Measurements from ENCODE around the gene IKZF5.

IKZF5 gene

DNA sequence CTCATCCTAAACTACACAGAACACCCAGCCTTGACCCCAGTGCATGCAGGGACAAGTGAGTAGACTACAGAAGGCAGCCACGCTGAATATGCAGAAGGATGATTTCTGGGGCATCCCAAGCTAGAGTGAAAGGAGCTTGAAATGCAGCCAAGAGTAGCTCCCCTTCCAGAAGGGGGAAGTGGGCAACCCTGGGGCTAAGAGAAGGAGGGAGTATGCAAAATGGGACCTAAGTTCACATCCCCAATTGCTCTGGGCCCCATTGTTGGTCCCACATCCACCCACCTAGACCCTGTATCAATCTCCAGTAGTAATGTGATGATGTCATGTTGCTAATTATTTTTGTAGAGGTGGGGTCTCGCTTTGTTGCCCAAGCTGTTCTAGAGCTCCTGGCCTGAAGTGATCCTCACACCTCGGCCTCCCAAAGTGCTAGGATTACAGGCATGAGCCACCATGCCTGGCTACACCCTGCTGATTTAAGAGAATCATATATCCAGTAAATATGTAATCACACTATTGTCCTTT is 34.0 kb downstream of the IKZF5 start:
- DNase-seq (ENCODE audit: low spot score) = no peak
- TF ChIP-seq CTCF (IDR thresholded peaks at IDR 0.05; ENCODE audit: extremely low read depth, insufficient read depth, missing control alignments) = no peak
- in situ Hi-C loops (cut with MboI; ENCODE audit: low pct_unique_long_range_greater_than_20kb, low sequenced_read_pairs, unreplicated experiment) = no loop called here

- no peak for TF ChIP-seq CTCF (IDR thresholded peaks at IDR 0.05; ENCODE audit: extremely low read depth, insufficient read depth, missing control alignments)
- DNase-seq (ENCODE audit: low spot score) = no peak
- in situ Hi-C loops (cut with MboI; ENCODE audit: low pct_unique_long_range_greater_than_20kb, low sequenced_read_pairs, unreplicated experiment) = no loop called here
Measured at GRCh38 chr10:122974023-122974422, 34.6 kb downstream of the IKZF5 start.

GRCh38 chr10:122968698-122969097 is 39.9 kb downstream of the IKZF5 start:
- in situ Hi-C loops (cut with MboI; ENCODE audit: low pct_unique_long_range_greater_than_20kb, low sequenced_read_pairs, unreplicated experiment) = no loop called here
- TF ChIP-seq CTCF (IDR thresholded peaks at IDR 0.05; ENCODE audit: extremely low read depth, insufficient read depth, missing control alignments) = no peak
- DNase-seq (ENCODE audit: low spot score) = no peak

DNA sequence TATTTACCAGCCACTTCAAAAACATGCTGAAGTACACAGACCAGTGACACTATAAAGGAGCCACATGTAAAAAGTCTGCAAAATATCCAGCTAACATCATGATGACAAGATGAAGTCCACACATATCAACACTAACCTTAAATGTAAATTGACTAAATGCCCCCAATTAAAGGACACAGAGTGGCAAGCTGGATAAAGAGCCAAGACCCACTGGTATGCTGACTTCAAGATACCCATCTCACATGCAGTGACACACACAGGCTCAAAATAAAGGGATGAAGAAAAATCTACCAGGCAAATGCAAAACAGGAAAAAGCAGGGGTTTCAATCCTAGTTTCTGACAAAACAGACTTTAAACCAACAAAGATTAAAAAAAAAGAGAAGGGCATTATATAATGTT is 41.7 kb downstream of the IKZF5 start:
- in situ Hi-C loops (cut with MboI; ENCODE audit: low pct_unique_long_range_greater_than_20kb, low sequenced_read_pairs, unreplicated experiment) = no loop called here
- TF ChIP-seq CTCF (IDR thresholded peaks at IDR 0.05; ENCODE audit: extremely low read depth, insufficient read depth, missing control alignments) = no peak
- no peak for DNase-seq (ENCODE audit: low spot score)

DNA sequence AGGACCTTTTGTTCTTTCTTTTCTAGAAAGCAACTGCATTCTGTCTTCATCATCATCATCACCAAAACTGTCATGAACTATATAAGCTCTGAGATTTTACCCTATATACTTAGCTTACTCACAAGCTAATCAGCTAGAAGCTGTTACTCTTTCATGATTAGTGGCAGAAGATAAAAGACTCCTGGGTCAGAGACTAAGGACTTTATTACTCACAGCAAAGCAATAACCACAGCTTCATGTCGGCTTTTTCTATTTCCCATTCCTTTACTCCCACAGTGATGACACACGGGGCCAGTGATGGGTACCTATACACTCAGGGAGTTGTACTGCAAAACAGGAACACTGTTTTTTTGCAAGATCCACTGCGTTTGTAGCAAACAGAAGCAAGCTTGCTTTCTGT is 46.2 kb downstream of the IKZF5 start:
- TF ChIP-seq CTCF (IDR thresholded peaks at IDR 0.05; ENCODE audit: extremely low read depth, insufficient read depth, missing control alignments) = no peak
- no peak for DNase-seq (ENCODE audit: low spot score)
- in situ Hi-C loops (cut with MboI; ENCODE audit: low pct_unique_long_range_greater_than_20kb, low sequenced_read_pairs, unreplicated experiment) = no loop called here

GRCh38 chr10:122957474-122957873 is 51.1 kb downstream of the IKZF5 start:
- TF ChIP-seq CTCF (IDR thresholded peaks at IDR 0.05; ENCODE audit: extremely low read depth, insufficient read depth, missing control alignments) = no peak
- DNase-seq (ENCODE audit: low spot score) = no peak
- in situ Hi-C loops (cut with MboI; ENCODE audit: low pct_unique_long_range_greater_than_20kb, low sequenced_read_pairs, unreplicated experiment) = no loop called here

DNA sequence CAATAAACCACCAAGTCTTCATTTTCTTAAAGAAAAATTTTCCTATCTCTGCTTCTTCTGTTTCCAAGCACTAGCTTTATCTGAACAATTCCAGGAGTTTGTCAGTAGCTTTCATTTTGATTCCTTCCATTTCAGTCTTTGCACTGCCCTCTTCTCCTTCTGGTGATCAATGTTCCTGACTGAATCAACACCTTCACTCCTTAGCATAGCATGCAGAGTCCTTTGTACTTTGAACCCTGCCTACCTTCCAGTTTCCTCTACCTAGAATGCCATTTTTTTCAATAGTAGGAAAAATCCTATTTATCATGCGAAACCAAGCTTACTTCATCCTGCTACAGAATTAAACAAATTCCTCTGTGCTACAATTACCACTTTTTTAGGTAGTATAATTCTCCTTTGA is 52.7 kb downstream of the IKZF5 start:
- DNase-seq (ENCODE audit: low spot score) = no peak
- in situ Hi-C loops (cut with MboI; ENCODE audit: low pct_unique_long_range_greater_than_20kb, low sequenced_read_pairs, unreplicated experiment) = no loop called here
- TF ChIP-seq CTCF (IDR thresholded peaks at IDR 0.05; ENCODE audit: extremely low read depth, insufficient read depth, missing control alignments) = no peak
